ENCODE data around the gene PRR14.
A peak's percentile ranks its signal among the peaks of the same experiment; 100 is the strongest.
"Not testable (repeated sequence)": the region's sequence is repeated elsewhere in the genome, so short reads cannot be mapped to it uniquely, and the experiment has no call there.

PRR14 gene

DNA sequence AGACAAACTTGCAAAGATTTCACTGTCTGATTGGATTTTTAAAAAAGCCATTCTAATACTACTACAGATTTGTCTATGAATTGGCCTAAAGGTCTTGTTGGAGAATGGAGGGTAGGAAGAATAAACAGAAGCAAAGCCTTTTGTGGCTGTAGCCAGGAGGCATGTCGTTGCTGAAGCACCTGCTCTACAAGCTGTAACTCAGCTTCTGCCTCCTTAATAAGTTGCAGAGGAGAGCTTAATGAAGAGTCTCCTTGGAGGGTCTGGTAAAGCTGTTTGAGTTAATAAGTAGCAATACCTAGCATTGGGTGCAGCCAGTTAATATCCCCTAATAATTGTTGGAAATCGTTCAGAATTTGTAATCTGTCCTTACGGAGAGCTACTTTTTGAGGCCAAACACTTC lies 30.6 kb upstream of the PRR14 start:
- no peak overlapping the region for H3K4me3 ChIP-seq (ENCODE audit: low read depth, low read length)
- no peak for DNase-seq (ENCODE audit: low read depth)
- TF ChIP-seq, protein P1, sequence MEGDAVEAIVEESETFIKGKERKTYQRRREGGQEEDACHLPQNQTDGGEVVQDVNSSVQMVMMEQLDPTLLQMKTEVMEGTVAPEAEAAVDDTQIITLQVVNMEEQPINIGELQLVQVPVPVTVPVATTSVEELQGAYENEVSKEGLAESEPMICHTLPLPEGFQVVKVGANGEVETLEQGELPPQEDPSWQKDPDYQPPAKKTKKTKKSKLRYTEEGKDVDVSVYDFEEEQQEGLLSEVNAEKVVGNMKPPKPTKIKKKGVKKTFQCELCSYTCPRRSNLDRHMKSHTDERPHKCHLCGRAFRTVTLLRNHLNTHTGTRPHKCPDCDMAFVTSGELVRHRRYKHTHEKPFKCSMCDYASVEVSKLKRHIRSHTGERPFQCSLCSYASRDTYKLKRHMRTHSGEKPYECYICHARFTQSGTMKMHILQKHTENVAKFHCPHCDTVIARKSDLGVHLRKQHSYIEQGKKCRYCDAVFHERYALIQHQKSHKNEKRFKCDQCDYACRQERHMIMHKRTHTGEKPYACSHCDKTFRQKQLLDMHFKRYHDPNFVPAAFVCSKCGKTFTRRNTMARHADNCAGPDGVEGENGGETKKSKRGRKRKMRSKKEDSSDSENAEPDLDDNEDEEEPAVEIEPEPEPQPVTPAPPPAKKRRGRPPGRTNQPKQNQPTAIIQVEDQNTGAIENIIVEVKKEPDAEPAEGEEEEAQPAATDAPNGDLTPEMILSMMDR (conservative IDR thresholded peaks at IDR 0.05; ENCODE audit: low read depth, low read length): no peak

DNA sequence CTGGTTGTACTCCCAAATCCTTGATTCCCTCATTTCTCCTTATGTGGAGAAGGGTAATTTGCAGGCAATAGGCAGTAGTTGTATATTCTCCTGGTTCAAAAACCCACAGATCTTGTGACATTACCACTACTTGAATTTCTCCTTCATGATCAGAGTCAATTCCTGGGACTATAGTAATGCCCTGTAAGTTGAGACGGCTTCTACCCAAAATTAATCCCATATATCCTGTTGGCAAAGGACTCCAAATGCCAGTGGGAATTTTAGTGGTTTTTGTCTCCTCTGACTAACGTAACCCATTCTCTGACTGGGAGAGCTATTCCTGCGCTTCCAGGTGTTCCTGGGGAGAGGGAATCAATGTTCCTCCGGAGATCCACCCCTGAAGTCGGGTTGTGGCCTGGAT lies 29.0 kb upstream of the PRR14 start:
- TF ChIP-seq, protein P1 (conservative IDR thresholded peaks at IDR 0.05; ENCODE audit: low read depth, low read length): no peak
- H3K4me3 ChIP-seq (ENCODE audit: low read depth, low read length): no peak overlapping the region
- no peak for DNase-seq (ENCODE audit: low read depth)

DNA sequence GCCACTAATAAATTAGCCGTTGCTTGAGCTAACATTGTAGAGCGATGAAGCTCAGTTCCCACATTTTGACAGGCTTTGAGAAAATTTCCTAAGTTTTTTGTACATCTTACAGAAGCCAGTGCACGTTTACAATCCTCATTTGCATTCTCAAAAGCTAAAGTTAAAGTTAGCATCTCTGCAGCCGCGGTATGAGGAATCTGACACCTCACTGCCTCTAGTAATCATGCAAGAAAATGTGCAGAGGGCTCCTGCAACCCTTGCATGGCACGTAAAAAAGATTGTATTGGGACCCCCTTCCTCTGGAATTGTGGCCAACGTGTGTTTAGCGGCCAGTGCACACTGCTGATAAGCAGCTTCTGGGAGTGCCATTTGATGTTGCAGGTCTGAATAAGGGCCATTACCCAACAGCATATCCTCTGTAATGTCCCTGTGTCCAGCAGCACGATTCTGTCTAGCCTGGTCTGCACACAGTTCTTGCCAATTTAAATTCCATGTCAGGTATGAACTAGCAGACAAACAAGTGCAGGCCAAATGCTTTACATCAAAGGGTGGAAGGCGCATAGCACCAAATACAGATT lies 28.2 kb upstream of the PRR14 start:
- TF ChIP-seq, protein P1 (conservative IDR thresholded peaks at IDR 0.05; ENCODE audit: low read depth, low read length): no peak
- no peak for DNase-seq (ENCODE audit: low read depth)
- no peak overlapping the region for H3K4me3 ChIP-seq (ENCODE audit: low read depth, low read length)

DNA sequence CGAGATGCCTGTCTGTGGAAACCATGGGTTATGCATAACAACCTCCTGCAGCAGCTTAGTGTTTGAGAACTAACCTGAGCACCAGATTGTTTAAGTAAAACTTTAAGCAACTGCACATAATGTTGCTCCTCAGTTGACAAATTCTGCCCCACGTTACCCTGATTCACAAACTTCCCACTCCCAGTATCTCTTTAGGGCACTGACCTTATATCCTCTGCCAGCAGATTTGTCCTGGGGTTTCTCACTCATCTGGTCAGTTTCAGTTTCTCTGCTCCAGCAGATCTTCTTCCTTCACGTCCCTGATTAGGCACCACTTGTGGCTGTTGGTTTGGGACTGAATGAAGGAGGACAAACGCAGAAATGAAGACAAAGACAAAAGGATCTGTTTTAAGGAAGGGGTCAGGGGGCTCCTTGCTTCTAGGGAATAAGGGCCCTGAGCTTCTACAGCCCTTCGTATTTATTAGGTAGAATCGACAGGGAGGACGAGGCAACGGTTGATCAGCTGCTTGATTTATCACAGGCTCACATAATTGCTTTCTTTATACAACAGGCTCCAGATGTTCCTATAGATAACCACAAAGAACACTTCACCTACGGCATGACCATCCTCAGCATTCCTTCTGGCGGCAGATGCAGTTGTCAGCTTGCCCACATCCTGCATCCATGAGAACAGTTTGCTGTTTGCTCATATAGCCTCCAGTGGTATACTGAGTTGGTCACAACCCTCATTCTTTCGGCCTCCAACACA lies 27.1 kb upstream of the PRR14 start:
- H3K4me3 ChIP-seq (ENCODE audit: low read depth, low read length): no peak overlapping the region
- no peak for DNase-seq (ENCODE audit: low read depth)
- TF ChIP-seq, protein P1 (conservative IDR thresholded peaks at IDR 0.05; ENCODE audit: low read depth, low read length): no peak

DNA sequence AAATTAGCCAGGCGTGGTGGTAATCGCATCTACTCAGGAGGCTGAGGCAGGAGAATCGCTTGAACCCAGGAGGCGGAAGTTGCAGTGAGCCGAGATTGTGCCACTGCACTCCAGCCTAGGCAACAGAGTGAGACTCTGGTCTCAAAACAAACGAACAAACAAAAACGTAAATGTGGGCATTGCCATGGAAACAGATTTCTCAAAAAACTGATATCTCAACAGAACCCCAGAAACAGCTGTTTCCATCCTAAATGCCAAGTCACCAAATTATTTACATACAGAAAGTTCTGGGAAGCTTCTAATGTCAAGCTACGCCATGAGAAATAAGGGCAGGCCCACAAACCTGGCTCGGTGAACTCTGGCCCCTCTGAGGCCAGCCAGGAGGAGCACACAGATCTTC lies 24.5 kb upstream of the PRR14 start:
- TF ChIP-seq, protein P1 (conservative IDR thresholded peaks at IDR 0.05; ENCODE audit: low read depth, low read length): no peak
- DNase-seq (ENCODE audit: low read depth): no peak

DNA sequence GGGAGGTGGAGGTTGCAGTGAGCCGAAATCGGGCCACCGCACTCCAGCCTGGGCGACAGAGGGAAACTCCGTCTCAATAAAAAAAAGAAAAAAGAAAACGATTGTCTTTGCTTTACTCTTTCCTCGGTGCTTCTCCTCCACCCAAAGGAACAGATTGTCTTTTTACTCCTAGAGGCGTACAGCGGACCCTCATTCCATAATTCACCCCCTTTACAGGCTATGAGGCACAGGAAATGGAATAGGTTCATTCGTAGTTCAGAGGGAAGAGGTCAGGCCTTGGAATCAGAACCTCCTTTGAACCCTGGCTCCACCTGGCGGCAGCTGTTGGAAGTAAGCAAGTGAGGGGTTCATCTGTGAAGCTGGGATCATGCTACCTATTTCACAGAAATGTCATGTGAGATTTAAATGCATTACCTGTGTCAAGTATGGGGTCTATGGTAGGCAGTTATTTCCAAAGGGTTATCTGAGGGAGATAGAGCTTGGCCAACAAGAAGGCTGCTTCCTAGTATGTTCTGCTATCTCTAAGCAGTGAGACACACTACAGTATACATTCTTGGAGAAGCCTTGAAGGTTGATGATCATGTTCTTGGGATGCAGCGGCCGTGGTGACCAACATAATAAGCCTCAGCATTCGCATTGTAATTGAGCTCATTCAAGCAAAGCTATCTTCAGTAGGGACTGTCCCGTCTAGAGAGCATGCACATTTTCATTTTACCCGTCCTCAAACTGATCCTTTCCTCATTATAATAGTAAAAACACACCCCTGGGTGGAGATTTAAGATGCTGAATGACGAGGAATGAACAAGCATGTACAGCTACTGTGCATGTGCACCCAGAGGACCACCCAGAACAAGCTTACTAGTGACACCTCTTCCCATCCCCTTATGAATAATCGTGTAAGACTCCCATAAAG lies 21.9 kb upstream of the PRR14 start:
- DNase-seq (ENCODE audit: low read depth): peak; percentile 82
- peak overlapping the region; percentile 32 for H3K4me3 ChIP-seq (ENCODE audit: low read depth, low read length)

More for the DNA sequence above, 24.5 kb upstream of the PRR14 start:
- H3K4me3 ChIP-seq (ENCODE audit: low read depth, low read length): no peak overlapping the region

DNA sequence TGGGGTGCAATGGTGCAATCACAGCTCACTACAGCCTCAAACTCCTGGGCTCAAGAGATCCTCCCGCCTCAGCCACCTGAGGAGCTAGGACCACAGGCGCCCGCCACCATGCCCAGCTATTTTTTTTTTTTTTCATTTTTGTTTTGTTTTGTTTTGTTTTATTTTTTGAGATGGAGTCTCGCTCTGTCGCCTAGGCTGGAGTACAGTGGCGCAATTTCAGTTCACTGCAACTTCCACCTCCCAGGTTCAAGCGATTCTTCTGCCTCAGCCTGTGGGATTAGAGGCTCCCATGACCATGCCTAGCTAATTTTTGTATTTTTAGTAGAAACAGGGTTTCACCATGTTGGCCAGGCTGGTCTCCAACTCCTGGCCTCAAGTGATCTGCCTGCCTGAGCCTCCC lies 18.3 kb upstream of the PRR14 start:
- DNase-seq (ENCODE audit: low read depth); H3K4me3 ChIP-seq (ENCODE audit: low read depth, low read length): not testable (repeated sequence)

More for the DNA sequence above, 21.9 kb upstream of the PRR14 start:
- TF ChIP-seq, protein P1 (conservative IDR thresholded peaks at IDR 0.05; ENCODE audit: low read depth, low read length): peak; percentile 97

All from choroid plexus epithelial cell (primary cell).